ENCODE measurements around the gene PPP1R12B.
"Not testable (repeated sequence)": the region's sequence is repeated elsewhere in the genome, so short reads cannot be mapped to it uniquely, and the experiment has no call there.

Gene PPP1R12B

DNA sequence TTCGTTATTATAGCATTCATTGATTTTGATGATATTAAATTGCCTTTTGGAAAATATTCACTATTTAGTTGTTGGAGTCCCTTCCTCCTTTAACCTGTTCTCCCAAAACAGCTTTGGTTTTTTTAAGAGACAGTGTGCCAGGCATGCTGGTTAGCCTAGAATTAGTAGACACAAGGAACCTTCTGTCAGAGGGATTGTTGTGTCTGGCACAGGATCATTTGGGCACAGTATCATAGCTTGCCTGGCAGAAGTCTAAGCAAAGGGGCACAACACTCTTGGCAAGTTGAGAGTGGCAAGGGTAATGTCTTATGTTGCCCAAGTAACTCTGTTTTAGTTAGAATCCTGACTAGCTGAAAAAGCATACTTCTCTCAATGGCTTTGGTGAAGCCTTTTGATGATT lies 49.9 kb downstream of the PPP1R12B start:
- DNase-seq (ENCODE audit: low spot score): not testable (repeated sequence)

DNA sequence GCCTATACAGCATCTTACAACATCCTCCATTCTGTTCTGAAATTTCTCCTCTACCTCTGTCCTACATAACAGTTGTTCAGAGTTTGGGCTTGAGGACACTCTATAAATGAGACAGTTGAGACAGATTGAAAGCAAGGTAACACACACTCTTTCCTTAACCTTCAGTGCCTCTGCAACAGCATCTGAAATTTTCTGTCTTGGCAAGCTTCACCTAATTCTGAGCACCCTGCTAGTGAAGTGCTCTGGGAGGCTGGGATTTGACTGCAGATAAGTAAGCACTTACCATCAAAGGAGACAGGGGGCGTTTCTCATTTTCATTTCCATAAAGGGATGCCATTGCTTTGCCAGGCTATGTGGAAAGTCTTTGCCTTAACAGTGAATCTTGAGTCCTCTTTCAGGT lies 53.3 kb downstream of the PPP1R12B start:
- not testable (repeated sequence) for DNase-seq (ENCODE audit: low spot score)

DNA sequence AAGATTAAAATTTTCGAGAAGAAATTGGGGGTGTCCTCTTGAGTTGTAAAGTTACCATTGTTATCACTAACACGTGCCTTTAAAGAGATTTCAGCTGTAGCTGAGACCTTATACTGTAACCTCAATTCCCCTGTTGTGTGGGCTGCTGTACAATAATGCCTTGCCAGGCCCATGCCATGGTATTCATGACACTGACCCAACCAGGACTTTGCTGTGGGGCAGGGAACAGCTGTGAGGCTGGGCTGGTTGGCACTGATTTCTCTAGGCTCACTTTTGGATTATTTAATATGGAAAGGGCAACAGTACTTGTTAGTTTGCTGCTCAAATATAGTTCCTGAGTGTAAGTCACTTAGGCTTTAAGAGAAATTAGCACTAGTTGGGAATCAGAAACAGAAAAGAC lies 54.9 kb downstream of the PPP1R12B start:
- not testable (repeated sequence) for DNase-seq (ENCODE audit: low spot score)

DNA sequence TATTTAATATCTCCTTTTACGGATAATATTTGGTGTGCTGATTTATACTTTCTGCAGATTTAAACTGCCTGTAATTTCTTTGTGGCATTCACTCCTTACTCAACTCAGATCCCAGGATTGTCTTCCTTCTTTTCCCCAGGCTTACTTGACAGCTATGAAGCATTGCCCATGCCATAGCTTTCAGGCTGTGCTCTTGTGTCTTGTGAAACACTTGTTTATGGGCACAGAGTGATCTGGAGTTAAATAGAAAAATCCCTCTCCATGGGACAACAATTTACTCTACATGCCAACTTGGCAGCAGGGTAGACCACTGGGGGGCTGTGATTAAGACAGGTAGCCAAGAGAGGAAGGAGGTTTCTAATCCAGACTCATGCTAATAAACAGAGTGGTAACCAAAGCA lies 57.4 kb downstream of the PPP1R12B start:
- no peak for DNase-seq (ENCODE audit: low spot score)

DNA sequence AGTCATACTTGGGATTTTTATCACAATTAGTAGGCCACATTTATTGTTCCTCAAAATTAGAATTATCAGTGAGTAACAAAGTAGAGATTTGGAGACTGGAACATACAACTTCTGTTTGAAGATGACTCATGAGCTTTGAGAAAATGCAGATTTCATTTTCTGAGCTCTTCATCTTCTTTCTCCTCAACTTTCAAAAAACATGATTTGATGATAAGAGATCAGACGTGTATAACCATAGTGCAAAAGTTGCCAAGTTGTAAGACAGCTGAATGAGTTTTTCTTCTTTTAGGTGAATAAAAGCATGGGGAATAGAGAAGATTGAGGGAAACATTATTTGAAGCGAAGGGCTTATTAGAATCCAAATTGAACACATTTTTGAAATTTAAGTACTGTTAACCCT lies 58.4 kb downstream of the PPP1R12B start:
- DNase-seq (ENCODE audit: low spot score): not testable (repeated sequence)

DNA sequence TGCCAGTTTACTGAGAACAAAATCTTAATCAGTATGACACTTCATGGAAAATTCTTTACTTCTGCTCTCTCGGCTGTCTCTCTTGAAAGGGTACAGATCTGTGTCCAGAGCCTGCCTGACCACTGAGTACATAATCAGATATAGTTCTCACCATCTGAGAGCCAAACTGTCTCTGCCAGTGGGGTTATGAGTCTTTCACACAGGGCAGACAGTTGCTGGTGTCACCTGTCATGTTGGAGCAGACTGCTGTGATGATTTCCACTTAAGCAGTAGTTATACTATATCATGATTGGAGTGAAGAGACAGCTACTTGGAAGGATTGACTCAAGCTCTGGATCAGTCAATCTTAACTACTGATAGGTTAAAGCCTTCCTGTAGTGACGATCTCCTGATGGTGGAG lies 58.9 kb downstream of the PPP1R12B start:
- not testable (repeated sequence) for DNase-seq (ENCODE audit: low spot score)

DNA sequence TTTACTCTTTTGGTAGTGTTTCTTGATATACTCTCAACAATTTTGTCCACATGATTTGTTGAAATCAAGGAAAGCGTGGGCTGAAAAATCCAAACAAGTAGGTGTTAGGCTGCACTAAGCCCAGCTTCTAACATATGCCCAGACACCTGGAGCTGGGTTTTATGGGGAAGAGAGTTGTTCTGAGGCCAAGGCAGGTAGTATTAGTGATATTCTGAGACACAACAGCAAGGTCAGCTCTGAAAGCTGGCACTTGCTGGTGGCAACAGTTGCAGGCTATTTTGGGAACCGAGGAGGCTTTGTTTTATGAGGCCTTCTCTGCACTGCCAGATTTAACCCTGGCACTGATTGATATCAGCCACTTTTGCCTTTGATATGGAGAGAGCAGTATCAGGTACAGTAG lies 61.8 kb downstream of the PPP1R12B start:
- DNase-seq (ENCODE audit: low spot score): not testable (repeated sequence)

DNA sequence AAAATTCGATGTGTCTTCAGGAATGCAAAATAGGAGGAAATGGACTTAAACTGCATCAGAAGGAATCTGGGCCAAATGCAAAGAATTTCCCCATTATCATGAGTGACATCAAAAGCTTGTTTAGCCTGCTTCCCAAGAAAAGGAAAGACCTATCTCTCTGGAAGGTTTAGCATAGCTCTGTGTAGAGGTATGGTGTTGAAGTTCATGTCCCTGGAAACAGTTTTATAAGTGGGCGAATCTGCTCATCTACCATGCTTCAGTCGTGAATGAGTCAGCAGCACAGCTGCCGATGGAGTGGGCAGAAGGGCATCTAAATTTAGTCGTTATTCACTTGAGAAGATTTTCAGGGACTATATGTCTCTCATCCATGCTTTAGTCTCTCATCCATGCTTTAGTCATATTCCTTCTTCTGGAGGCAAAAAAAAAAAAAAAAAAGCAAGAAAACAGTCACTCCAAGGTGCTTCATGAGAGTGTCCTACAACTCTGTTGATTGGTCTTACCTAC lies 62.4 kb downstream of the PPP1R12B start:
- not testable (repeated sequence) for DNase-seq (ENCODE audit: low spot score)

DNA sequence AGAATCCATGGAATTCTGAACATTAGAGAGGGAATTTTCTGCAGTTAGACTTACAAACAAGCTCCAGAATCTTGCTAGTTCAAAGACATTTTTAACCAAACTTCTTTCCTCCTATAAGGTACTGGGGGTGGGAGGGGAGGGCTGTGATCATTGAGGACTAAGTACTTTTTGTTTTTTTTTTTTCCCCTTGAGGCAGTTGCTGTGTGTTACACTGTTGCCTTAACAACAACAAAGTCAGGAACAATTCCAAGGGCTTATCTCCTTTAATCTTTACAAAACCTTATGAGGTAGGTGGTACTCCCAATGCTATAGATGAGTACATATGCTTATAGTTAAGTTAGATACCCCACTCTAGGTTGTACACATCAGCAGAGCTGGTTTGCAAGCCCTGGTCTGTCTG lies 62.9 kb downstream of the PPP1R12B start:
- peak; percentile 17 for DNase-seq (ENCODE audit: low spot score)

DNA sequence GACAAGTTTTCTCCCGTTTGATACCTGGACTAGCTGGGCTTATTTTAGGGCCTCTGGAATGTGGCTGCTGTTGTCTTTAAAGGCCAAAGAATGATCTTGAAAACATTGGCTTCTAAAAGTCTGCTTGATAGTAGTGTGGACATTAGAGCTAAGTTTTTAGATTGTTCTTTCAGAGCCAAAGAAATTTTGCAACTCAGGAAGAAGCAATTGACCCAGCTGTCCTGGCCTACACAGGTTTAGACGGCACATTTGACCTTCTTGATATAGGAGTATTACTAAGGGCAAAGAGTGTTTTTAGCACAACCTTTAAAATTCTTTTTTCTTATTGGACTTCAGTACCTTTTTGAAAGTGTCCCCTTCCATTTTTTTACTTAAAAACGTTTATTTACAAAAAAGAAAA lies 63.9 kb downstream of the PPP1R12B start:
- not testable (repeated sequence) for DNase-seq (ENCODE audit: low spot score)

DNA sequence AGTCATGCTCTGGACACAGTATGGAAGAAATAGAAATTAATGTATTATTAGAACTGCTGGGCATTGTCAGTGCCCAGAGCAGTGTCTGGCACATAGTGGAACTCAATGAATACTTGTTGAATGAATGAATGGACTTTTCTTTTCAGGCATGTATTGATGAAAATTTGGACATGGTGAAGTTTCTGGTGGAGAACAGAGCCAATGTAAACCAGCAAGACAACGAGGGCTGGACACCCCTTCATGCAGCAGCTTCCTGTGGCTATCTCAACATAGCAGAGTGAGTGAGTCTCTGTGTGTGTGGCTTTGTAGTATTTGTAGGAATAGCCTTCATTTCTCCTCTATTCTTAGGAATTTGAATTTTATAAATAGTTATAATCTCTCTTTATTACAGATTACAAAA lies 68.1 kb downstream of the PPP1R12B start:
- no peak for DNase-seq (ENCODE audit: low spot score)

DNA sequence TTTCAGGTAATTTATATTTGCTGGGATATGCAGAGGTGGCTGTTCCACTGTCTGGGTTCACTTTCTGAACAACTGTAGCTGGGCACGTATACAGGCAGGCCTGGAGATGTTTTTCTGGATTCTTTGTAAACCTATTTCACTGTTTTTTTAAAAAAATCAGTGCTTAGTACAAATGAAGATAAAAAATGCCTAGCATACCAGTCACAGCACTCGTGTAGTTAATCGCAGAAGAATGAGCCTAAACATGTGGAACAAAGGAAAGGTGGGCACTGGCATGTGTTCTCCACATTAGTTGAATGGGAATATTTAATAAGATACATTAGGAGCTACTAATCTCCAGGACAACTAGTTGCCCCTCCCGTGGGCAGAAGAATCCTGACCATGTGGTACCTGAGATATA lies 68.6 kb downstream of the PPP1R12B start:
- DNase-seq (ENCODE audit: low spot score): not testable (repeated sequence)

DNA sequence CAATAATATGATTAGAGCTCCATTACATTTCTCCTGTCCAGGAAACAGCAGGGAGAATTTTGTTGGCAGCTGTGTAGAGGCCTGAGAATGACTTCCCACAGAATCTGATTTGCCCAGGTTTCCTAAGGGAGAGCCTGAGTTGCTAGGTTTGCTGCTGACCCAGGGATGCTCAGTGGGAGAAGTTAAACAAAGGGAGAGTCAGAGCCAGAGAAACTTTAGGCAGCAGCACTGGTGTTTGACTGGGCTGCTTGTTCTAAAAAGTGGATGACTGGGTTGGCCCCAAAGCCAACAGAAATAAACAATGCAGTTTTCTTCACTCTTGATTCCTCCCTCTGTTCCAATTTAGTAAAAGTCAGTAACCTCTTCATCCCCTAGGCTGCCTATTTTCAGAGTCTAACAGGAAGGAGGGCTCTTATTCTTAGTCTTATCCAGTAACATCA lies 69.3 kb downstream of the PPP1R12B start:
- not testable (repeated sequence) for DNase-seq (ENCODE audit: low spot score)

DNA sequence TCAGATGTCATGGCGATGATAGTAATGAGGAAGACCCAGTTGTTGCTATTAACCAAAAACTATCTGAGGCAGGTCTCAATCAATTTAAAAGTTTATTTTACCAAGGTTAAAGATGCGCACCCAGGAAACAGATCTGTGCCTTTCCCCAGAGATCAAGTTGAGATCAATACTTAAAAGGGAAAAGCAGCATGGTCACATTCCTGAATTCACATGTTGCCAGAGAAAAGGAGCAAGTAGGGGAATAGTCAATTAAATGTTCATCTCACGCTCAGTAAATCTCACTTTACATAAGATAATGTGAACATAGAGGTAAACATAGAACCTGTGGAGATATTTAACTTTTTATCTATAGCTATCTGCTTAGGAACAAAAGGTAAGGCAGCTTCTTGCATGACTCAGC lies 71.2 kb downstream of the PPP1R12B start:
- DNase-seq (ENCODE audit: low spot score): not testable (repeated sequence)

DNA sequence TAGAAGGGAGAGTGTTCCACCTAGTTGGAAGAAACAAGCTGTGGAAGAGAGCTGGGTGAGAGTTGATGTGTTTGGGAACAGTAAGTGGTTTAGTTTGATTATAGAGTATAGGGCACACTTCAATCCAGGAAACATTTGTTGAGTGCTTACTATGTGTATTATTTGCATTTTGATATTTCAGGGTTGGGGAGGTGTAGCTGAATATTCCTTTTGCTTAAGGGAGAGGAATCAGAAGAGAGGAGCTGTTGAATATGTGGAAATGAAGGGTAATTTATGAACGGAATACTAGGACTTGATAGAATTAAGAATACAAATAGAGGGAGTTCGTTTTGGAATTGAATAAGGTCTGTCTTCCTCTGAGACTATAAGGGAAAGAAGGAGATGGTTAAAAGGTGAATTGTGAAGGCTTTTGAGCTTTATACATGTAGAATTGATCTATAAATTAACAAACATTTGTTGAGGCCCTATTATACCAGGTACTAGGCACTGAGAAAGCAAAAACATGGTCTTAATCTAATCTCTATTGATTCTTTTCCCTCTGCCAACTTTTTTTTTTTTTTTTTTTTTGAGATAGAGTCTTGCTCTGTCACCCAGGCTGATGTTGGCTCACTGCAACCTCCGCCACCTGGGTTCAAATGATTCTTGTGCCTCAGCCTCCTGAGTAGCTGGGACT lies 72.1 kb downstream of the PPP1R12B start:
- not testable (repeated sequence) for DNase-seq (ENCODE audit: low spot score)

DNA sequence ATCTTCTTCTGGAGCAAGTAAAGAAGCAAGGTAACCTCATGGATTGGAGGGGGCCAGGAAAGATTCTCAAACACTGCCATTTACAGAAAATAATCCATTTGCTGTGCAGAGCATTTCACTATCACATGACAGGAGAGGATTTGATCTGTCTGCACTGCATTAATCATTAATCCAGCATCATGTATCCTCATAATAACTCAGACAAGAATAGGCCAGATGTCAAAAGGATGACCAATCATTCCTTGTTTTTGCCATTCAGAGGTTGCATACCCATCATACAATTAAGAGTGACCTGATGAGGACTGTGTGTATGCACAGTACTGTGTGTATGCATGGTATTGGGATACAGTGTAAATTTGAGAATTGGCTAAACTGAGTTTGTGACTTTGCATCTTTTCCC lies 74.2 kb downstream of the PPP1R12B start:
- not testable (repeated sequence) for DNase-seq (ENCODE audit: low spot score)

DNA sequence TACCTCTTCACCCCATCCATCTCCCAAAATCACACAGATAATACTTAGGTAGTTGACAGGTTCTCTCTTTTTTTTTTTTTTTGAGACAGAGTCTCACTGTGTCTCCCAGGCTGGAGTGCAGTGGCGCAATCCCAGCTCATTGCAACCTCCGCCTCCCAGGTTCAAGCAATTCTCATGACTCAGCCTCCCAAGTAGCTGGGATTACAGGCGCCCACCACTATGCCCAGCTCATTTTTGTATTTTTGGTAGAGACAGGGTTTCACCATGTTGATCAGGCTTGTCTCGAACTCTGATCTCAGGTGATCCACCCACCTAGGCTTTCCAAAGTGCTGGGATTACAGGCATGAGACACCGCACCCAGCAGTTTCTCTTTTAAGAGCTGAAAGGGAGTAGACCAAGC lies 75.8 kb downstream of the PPP1R12B start:
- DNase-seq (ENCODE audit: low spot score): not testable (repeated sequence)

DNA sequence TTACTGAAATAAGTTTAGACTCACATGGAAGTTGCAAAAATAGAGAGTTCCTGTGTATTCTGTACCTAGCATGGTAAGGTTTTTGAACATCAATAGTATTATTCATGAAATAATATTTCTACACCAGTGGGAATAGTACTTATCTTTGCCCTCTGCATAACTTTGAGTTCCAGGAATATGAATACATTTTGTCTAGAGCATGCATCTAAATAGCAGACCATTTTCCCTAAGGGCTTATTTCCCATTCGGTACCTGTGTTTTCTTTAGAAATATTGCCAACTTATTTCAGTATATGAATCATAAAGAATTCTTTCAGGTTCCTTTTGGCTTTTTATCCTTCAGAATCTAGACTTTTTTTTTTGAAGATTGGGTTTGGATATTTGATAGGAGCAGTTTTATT lies 81.6 kb downstream of the PPP1R12B start:
- DNase-seq (ENCODE audit: low spot score): not testable (repeated sequence)

DNA sequence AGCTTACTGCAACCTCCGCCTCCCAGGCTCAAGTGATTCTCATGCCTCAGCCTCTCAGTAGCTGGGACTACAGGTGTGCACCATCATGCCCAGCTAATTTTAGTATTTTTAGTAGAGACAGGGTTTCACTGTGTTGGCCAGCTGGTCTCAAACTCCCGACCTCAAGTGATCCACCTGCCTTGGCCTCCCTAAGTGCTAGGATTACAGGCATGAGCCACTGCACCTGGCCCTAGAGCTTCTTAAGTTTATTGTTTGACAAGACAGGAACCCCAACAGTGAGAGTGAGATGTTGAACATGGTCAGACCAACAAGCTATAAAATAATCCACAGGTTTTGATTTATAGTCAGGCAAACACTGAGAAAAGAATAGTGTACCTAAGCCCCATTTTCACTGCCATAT lies 83.8 kb downstream of the PPP1R12B start:
- DNase-seq (ENCODE audit: low spot score): not testable (repeated sequence)

DNA sequence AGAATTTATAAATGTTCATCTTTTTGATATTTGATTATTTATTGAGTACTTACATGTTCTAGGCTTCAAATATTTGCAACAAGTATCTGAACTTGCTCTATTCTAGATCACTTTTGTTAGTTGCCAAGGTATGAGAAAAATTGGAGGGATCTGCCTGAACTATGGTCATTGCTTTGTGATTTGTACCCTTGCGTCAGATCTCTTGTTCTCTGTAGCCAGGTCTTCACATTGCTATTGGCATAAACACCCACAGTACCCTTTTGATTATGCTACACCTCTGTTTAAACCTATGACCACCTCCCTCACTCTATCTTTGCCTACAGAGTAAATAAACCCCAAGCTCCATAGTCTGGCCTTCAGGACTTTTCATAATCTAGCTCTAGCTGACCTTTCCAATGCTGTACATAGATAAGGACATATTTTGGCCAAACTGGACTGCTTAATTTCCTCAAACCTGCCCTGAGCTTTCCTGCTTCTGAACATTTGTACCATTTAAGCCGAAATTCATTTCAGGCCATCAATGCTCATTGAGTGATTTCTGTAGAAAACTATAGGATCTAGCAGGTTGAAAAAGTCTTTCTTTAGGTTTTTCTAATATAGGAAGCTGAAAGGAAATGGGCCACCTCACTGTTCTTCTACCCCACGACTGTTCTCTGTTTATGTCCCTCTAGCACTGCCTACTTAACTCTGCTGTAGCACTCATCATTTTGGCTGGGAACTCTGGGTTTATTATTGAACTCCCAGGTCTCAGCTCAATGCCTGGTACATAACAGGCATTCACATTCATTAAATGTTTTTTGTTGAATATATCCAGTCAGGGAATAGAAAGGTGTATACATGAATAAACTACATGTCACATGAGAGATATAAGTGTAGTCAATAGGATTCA lies 84.9 kb downstream of the PPP1R12B start:
- DNase-seq (ENCODE audit: low spot score): no peak

DNA sequence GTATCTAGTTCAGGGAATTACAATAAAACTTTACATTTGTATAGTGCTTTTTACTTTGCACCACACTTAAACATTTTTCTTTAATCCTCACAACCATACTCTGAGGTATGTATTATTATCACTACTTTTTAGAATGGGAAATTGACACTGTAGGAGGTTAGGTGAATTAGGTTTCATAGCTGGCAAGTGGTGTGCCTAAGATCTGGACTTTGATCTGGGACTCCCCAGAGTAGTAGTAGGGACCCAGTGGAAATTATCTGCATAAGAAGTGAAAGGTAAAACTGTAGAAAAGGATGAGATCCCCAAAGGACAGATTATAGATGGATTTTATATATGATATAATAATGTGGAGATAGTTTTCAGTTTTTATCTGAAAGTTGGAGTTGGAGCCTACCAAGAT lies 85.6 kb downstream of the PPP1R12B start:
- no peak for DNase-seq (ENCODE audit: low spot score)

DNA sequence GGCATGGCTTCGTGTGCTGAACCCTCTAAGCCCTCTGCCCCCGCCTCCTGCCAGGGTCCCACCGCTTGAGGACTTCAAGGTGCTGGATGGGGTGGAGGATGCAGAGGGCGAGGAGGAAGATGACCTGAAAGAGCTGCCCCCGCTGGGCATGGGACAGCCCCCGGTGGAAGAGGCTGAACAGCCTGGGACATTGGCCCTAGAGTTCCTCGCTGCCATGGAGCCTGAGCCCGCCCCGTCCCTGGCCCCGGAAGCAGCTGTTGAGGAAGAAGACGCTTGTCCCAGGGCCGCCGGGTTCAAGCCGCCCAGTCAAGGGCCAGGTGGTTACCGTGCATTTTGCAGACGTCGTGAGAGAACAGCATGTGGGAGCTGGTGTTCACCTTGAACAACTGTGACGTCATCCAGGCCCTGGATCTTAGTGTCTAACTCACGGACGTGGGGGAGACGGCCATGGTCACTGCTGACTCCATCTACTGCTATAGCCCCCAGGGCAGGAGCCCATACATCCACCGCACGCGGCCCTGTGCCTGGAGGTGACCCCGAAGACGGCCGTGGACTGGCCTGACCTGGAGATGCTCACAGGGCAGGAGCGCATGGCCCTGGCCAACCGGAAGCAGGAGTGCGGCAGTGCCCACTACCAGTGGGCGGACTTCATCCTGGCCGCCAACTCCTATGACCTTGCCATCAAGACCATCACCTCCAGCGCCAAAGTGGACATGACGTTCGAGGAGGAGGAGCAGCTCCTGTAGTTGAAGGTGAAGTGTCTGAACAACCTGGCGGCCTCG lies 90.1 kb downstream of the PPP1R12B start:
- DNase-seq (ENCODE audit: low spot score): peak; percentile 22
